GM12873 (cell line): Measurements from ENCODE around the gene STAC.

Experiments
- CTCF ChIP-seq: IDR thresholded peaks from 2 replicates; pipeline ENCODE4 v1.5.1; 2012; ENCODE audit warnings: low read depth, mild to moderate bottlenecking, moderate library complexity, low read length, control low read depth; ENCODE audit not compliant: insufficient read depth; ENCODE audit errors: missing control alignments

Gene STAC

GRCh38 chr3:36505393-36505792 lies 125.1 kb downstream of the STAC start:
- no peak for TF ChIP-seq CTCF

- TF ChIP-seq CTCF: no peak
Measured at GRCh38 chr3:36511791-36512486, 131.6 kb downstream of the STAC start.

GRCh38 chr3:36512555-36512954 lies 132.3 kb downstream of the STAC start:
- TF ChIP-seq CTCF: no peak

- TF ChIP-seq CTCF: no peak
Measured at GRCh38 chr3:36514171-36514570, 133.9 kb downstream of the STAC start.

GRCh38 chr3:36519682-36520081 lies 139.4 kb downstream of the STAC start:
- no peak for TF ChIP-seq CTCF

GRCh38 chr3:36520241-36521006 lies 140.1 kb downstream of the STAC start:
- no peak for TF ChIP-seq CTCF

GRCh38 chr3:36521007-36521379 lies 140.7 kb downstream of the STAC start:
- TF ChIP-seq CTCF: no peak
